Stimulated activated CD4-positive, alpha-beta T cell treated with anti-CD3 and anti-CD28 coated beads, Interleukin-1b, Interleukin-23, amount 100 ng/mL, for 1 hour (primary cell): ENCODE measurements around the gene MCRIP2.
"Not testable (repeated sequence)": the region's sequence is repeated elsewhere in the genome, so short reads cannot be mapped to it uniquely, and the experiment has no call there.

ENCODE experiments used
- DNase-seq, 2 donors: peaks; one replicate each; pipeline ENCODE4 v3.0.0-alpha.2; 2020; ENCODE audit warnings: low read depth in 2 of 2

Gene MCRIP2

DNA sequence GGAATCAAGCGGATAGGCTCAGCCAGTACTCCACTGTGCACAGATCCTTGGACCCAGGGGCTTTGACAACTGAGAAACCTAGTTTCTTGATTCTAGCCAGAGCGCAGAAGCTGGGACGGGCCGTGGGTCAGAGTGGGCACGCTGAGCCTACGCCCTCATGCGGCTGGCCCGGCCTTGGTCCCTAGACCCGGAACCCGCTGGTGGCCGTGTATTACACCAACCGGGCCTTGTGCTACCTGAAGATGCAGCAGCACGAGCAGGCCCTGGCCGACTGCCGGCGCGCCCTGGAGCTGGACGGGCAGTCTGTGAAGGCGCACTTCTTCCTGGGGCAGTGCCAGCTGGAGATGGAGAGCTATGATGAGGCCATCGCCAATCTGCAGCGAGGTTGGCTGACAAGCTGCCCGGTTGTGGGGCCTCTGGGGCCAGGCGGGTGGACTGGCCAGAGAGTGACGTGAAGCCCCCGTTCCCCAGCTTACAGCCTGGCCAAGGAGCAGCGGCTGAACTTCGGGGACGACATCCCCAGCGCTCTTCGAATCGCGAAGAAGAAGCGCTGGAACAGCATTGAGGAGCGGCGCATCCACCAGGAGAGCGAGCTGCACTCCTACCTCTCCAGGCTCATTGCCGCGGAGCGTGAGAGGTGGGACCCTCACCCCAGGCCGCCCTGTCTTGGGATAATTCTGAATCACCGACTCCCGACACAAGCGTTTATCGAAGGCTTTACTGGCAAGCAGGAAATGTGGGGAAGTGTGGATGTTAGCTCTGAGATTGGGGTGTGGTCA, 39.5 kb downstream of the MCRIP2 start:
- DNase-seq, result no peak

DNA sequence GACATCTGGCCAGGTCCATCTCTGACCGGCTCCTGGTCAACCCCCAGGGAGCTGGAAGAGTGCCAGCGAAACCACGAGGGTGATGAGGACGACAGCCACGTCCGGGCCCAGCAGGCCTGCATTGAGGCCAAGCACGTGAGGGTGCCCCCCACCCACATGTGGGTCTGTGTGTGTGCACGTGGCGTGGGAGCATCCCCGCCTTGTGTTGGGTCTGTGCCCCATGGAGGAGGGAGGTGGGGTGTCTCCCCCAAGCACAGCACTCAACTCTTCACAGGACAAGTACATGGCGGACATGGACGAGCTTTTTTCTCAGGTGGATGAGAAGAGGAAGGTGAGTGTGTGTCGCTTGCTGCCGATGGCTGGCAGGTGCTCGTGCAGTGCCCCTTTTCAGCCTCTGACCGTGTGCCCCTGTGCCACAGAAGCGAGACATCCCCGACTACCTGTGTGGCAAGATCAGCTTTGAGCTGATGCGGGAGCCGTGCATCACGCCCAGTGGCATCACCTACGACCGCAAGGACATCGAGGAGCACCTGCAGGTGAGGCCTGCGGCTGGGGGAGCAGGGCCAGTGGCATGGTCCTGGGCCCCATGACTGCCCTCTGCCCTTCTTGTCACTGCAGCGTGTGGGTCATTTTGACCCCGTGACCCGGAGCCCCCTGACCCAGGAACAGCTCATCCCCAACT, 40.3 kb downstream of the MCRIP2 start:
- no peak for DNase-seq

DNA sequence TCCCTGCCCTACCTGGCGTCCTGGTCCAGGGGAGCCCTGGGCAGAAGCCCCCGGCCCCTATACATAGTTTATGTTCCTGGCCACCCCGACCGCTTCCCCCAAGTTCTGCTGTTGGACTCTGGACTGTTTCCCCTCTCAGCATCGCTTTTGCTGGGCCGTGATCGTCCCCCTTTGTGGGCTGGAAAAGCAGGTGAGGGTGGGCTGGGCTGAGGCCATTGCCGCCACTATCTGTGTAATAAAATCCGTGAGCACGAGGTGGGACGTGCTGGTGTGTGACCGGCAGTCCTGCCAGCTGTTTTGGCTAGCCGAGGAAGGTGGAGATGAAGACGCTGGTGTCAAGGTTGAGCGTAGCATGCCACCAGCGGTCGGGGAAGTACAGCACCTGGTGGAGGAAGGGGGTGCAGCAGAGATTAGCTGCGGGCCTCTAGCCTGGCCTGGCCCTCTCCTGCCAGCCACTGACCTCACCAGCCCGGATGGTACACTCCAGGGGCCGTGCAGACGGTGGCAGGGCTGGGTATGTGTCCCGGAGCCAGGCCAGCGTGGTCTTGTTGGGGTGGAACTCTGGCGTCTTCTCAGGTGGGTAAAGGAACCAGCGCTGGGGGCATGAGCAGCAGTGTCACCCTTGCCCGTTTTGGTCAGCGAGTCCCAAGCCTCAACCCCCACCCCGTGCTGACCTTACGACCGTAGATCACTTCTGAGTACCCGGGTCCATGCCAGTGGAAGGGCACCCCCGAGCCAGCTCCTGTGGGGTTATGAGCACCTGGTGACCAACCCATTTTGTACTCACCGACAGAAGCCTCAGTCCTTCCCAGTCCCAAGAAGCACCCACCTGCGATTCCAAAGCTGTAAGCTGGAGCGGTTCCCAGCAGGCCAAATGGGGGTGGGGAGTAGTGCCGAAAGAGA, 41.1 kb downstream of the MCRIP2 start:
- no peak for DNase-seq

DNA sequence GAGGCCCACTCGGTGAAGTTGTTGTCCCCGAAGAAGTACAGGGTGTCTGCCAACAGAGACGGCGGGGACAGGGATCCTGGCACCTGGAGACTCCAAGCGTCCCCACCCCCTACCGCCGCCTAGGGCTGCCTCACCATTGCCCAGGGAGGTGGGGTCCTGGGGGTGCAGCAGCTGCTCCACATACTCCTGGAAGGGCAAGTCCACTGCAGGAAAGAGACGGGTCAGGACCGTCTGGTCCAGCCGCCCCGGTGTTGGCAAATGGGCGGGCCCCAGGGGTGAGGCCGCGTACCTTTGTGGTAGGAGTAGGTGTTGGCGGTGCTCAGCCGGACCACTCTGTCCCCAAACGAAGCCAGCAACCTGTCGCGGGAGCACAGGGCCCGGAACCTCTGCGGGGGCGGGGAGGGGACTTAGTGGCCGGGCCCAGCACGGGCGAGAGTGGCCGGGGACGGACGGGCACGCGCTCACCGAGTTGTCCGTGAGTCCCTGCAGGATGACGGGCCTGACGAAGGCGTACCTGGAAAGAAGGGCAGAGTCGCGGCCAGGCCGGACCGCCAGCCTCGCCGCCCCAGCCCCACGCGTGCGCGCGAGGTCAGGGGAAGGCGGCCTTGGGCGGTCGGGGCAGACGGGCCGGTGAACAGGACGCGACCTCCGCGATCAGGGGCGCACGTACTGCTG, 41.9 kb downstream of the MCRIP2 start:
- no peak for DNase-seq

DNA sequence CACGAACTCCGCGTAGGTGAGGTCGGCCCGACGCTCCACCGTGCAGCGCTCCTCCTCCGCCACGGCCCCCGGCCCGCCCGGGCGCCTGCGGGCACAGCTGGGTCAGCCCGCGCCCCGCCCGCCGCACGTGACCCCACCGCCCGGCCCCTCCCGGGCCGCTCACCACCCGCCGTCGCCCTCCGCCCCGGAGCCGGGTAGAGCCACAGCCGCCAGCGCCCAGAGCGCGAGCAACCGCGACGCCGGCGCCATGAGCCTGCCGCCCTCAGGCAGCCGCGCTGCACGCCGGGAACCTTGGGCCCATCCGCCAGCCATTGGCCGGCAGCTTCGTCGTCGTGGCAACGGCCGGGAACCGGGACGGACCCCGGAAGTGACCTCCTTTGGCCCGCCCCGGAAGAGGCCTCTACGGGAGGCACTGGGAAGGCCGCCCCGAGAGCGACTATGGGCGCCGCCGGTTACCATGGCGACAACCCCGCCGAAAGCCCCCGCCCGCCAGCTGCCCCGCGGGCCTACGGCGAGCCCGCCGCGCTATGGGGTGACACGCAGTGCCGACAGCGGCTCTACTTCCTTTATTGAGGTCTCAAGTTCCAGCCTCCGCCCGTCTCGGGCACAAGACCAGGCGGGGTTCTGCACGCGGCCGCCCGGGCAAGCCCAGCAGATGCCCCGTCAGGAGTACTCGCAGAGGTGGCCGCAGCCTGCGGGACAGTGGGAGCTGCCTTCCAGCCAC, 42.6 kb downstream of the MCRIP2 start, which contains the start of gene JMJD8:
Gene JMJD8 (minus strand): TSS at position 264 of the 724 bp plus-strand sequence. CDS start 15 bp downstream, at position 249.
- peak; percentile 91 to 98 for DNase-seq

DNA sequence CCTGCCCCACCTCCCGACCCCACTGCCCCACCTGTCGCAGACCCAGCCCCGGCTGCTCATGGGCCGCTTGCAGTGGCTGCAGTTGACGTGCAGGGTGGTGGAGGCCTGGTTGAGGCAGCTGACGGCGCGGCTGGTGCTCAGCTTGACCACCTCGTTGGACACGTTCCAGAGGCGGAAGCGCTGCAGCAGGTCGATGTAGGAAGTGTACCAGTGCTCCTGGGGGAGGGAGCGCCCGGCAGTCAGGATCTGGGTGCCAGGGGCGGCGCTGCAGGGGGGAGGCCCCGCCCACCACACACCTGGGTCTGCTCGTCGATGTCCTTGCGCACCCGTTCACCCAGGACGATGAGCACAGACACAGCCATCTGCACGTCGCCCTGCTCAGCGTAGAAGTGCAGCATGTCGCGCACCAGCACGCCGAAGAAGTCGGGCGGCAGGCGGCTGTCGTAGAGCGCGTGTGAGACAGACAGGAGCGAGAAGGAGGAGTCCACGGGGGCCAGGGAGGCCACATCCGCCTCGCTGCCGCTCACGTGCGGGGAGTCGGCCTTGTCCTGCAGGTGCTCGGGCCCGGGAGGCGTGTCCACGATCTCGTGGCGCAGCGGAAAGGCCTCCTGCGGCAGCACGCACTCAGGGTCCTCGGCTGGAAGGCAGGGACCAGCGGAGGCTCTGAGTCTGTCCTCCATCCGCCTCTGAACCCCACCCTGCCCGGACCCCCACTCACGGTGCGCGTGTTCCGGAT, 43.5 kb downstream of the MCRIP2 start:
- DNase-seq, result no peak

DNA sequence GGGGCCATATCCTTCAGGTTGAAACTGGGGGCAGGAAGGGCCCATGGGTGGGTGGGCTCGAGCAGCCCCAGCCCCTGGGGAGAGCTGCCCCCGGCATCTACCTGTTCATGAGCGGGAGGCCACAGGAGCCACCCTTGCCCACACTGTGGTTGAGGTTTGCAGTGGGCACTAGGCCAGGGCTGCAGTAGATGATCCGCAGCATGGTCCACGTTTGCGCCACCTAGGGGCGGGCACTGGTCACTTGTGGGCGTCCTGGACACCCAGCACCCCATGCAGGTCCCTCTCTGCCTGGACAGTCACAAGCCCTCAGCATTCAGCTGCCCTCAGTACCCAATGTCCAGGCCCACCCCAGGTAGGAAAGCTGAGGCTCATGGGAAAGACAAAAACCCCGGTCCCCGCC, 44.3 kb downstream of the MCRIP2 start:
- DNase-seq, result no peak

DNA sequence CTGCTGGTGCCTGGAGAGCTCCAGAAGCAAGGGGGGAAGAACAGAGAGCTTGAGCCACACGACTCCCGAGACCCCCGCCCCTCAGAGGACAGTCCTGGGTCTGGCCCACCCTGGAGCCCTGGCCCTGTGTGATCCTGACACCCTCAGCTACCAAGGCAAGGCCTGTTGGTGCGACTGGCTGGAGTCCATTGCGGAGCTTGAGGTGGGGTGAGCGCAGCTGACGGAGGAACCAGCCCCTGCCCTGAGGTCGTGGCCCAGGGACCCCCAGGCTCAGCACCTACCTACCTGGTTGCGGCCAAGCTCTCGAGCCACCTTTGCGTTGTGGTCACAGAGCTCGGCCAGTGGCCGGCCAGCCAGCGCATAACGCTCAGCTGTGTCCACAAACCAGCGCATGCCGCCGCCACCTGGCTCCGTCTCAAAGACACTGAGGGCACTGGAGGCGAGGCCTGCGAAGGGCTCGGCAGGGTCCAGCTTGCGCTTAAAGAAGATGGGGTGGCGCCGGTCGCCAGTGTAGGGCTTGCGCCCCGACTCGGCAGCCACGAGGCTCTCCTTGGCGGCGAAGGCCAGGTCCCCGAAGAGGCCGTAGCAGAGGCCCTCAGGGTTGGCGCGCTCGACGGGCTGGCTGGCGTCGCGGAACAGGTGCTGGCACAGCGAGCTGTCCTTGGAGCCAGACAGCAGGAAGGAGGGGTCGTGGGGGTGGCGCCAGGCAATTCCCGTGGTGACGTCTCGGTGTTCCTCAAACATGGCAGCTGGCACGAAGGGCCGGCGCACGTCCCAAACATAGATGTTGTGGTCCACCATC, 45.0 kb downstream of the MCRIP2 start:
- no peak for DNase-seq

DNA sequence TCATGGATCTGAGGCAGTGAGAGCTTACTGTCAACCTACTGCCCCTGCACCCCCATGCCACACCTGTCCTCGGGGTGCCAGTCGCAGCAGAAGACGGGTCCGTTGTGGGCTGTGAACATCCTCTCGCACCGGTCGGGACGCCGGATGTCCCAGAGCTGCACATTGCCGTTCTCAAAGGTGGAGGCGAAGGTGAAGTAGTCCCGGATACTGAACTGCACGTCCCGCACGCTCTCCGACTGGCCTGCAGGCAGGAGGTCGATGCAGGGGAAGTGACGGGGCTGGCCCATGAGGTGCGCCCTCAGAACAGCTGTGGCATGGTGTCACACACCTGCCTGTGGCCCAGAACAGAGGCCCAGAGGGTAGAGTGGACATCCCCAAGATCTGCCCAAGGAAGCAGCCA, 45.9 kb downstream of the MCRIP2 start:
- no peak for DNase-seq

DNA sequence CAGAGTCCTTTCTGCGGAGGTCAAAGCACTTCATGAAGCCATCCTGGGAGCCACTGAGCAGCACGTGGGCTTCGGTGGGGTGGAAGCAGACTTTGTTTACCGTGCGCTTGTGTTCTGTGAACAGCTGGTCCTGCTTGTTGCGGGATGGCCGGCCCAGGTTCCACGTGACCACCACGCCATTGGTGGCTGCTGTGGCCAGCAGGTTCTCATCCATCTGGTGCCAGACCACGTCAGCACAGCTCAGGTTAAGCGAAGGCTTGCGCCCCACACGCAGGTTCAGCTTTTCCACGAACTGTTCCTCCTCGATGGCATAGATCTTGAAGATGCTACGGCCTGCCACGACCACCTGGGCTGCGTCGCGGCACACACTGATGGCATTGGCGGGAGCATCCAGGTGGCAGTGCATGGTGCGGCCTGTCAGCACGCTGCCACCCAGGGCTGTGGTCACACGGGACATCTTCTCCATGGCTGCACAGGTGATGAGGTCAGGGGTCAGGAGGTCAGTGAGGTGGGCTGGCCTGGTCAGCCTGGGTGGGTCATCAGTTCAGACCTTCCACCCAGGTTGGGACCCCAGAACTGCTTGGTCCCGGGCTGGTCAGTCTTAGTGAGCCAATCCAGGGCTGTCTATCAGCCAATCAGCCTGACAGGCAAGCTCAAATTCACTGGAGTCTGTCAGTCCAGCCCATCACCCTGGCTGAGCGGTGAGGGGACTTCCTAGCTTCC, 47.7 kb downstream of the MCRIP2 start:
- DNase-seq, result no peak

DNA sequence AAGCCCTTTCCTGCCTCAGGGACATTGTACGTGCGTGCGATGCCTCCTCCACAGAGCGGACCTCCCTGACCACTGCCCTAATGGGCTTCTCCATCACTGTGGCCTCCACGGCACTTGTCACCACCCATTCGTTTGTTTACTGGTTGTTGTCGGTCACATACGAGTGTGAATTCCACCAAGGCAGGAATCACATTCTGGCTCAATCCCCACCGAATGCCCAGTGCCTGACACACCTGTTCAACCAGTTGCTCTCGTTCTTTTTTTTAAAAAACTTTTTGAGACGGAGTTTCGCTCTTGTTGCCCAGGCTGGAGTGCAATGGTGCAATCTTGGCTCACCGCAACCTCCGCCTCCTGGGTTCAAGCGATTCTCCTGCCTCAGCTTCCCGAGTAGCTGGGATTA, 49.6 kb downstream of the MCRIP2 start:
- not testable (repeated sequence) for DNase-seq

DNA sequence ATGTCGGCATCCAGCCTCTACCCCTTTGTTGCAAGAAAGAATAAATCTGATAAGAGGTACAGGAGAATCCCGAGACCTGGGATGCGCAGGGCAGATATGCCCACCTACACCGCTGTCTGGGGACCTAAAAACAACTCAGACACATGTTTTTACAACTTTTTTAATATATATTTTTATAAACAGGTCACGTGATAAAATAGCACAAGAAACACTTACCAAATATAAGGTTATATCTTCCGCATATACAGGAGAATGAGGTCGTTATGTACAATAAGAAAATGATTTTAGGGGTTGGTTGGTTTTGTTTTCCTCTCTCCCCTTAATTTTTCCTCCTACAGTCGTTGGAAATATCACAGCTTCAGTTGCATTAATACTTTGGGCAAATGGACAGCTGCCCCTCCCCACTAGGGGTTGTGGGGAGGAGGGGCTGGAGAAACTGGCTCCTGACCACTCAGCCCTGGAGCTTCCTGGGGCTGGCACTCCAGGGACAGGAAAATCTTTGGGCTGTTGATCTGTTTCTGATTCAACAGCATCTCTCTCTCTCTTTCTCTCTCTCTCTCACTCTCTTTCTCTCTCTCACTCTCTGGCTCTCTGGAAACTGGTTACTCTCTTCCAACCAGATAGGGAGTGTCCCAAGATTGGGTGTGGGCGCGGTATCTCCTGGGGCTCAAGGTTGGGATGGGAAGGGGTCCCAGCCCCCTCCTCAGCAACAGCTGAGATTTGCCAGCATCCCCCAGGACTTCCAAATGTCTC, 50.9 kb downstream of the MCRIP2 start:
- DNase-seq, result no peak

DNA sequence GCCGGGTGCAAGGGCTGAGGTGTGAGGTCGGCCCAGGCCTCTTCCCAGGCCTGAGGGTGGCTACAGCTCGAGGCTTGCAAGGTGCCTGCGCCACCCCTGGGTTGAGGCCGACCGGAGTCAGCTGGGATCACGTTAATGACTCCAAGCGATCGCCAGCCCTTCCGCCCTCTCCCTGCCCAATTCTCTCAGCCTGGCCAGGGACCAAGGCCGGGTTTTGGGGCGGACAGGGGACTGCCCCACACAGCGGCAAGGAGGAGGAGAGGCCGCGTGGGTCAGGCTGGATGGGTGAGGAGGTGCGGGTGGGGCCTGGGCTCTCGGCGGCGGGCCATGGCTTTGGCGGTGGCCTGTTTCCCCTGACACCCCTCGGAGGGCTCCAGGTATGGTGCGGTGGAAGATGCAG, 51.7 kb downstream of the MCRIP2 start:
- no peak for DNase-seq

DNA sequence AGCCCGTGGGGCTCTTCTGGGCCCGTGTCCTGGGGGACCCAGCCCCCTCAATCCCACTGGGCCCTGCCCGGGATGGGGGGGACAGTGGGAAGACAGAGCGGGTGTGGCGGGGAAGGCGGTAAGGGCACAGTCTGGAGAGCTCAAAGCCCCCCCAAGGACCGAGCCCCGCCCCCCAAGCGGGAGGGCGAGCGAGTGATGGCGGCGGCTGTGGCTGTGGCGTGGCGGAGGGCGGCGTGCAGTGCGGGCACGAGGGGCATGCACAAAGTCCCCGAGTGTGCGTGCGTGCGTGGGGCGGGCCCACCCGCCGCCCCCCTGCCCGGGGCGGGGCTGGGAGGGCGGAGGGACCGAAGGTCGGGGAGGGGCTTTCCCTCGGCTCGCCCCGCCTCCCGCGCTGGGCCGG, 52.1 kb downstream of the MCRIP2 start:
- DNase-seq, result no peak

DNA sequence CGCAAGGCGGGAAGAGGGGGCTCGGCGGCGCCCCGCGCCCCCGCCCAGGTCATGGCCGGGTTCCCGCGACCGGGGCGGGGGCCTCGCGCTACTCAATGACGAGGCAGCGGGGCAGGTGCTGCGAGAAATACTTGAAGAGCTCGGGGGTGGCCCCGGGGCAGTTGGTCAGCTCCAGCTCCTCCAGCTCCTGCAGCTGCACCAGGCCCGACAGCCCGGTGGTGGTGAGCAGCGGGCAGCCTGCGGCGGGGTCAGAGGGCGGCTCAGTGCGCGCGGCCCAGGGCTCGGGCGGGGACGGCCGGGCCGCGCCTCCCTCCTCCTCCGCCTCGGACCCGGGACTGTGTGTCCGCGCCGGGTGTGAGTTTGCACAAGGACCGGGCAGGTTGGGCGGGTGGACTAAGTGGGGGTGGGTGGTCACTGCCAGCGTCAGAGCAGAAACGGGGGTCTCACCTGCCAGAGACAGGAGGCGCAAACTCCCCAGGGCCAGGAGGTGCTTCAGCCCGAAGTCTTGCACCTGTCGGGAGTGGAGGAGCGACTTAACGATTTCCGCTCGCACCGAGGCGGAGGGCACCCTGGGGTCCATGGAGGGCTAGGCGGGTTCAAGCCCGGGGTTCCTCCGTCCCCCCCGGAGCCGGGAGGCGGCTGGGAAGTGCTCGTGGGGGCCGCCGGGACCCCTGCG, 52.7 kb downstream of the MCRIP2 start:
- no peak for DNase-seq

DNA sequence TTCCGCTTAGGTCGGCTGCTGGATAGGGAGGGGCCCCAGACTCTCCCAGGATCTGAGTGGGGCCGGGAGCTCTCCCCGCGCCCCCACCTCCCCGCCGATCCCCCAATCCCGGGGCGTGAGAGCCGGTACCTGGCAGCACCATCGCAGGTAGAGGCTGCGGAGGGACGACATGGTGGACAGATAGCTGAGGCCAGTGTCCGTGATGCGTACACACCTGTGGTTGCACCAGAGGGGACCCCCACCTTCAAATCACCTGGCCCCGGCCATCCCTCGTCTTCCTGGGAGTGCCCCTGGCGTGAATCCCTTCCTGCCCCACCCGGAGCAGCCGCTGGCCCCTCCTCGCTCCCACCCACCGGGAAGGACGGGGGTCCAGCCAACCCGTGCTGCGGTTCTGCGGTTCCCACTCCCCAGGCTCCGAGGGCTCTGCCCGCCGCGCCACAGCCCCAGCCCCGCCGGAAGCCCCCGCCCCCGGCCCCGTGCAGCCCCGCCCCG, 53.3 kb downstream of the MCRIP2 start:
- DNase-seq, result no peak

DNA sequence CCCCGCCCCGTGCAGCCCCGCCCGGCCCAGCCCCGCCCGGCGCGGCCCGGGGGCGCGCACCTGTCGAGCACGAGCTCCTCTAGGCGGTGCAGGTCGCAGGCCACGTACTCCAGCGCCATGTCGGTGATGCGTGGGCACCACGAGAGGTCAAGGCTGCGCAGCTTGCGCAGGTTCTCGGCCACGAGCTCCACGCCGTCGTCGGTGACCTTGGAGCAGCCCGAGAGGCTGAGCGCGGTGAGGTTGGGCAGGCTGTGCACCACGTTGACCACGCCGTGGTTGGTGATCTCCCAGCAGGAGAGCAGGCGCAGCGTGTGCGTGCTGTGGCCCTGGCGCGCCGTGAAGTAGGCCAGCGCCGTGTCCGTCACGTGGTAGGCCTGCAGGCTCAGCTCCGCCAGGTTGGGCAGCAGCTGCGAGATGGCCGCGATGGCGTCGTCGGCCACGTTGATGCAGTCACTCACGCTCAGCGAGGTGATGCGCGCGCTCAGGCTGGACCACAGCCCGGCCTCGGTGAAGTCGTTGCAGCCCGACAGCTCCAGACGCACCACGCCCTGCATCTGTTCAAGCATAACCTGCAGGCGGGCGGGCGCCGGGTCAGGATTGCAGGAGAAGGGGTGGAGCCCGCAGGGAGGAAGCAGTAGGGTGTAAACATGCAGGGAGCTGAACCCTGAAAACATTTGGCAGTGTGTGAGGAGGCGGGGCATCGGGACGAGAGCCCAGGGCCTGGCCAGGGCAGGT, 53.9 kb downstream of the MCRIP2 start:
- peak in 1 of 2 donors; percentile 38 for DNase-seq
